Measurements from ENCODE around the gene TSHZ2.

Gene TSHZ2

DNA sequence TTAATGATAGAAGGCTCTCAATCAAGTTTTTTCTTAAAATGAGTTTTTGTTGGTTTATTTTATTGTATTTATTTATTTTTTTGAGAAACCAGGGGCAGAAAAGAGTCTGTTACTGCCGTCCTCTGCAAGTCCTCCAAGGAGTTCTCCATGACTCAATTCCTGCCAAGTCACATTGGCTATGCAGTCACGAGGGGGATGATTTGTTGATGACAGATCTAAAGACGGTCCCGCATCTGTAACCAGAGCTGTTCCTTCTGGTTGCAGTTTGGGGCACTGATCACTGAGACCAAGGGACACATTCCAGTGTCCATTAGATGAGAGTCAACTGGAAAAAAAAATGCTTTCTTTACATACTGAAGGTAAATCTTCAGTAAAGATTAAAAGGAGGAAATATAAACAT is 13.9 kb upstream of the TSHZ2 start:
- no peak for TF ChIP-seq POLR2AphosphoS5 (IDR thresholded peaks at IDR 0.05; ENCODE audit: low read depth, low read length)
- TF ChIP-seq, protein P1, sequence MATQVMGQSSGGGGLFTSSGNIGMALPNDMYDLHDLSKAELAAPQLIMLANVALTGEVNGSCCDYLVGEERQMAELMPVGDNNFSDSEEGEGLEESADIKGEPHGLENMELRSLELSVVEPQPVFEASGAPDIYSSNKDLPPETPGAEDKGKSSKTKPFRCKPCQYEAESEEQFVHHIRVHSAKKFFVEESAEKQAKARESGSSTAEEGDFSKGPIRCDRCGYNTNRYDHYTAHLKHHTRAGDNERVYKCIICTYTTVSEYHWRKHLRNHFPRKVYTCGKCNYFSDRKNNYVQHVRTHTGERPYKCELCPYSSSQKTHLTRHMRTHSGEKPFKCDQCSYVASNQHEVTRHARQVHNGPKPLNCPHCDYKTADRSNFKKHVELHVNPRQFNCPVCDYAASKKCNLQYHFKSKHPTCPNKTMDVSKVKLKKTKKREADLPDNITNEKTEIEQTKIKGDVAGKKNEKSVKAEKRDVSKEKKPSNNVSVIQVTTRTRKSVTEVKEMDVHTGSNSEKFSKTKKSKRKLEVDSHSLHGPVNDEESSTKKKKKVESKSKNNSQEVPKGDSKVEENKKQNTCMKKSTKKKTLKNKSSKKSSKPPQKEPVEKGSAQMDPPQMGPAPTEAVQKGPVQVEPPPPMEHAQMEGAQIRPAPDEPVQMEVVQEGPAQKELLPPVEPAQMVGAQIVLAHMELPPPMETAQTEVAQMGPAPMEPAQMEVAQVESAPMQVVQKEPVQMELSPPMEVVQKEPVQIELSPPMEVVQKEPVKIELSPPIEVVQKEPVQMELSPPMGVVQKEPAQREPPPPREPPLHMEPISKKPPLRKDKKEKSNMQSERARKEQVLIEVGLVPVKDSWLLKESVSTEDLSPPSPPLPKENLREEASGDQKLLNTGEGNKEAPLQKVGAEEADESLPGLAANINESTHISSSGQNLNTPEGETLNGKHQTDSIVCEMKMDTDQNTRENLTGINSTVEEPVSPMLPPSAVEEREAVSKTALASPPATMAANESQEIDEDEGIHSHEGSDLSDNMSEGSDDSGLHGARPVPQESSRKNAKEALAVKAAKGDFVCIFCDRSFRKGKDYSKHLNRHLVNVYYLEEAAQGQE (IDR thresholded peaks at IDR 0.05; ENCODE audit: insufficient read depth in 1 of 2, low read depth in 2 of 2, low read length in 2 of 2), result no peak
- TF ChIP-seq TAF1 (IDR thresholded peaks at IDR 0.05; ENCODE audit: borderline replicate concordance, insufficient read depth, low read length), result no peak

DNA sequence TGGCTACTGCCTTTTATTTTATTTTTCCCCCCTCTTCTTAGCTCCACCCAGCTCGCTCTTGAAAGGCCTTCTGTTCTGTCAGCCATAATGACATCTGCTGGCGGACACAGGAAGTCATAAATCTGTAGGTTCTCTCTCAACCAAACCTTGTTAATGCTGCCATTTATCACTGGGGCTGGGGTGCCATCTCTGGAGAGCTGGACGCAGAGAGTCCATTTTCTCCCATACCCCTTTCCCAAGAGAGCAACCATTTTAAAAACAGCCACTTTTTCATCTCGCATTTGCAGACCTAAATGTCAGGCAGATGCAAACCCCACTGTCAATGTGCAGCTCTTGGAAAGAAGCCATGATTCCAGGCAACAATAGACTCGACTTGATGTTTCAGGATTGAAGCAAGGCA is 13.0 kb upstream of the TSHZ2 start:
- TF ChIP-seq FOXP2 (optimal IDR thresholded peaks at IDR 0.05; ENCODE audit: borderline replicate concordance, extremely low read depth, extremely low read length, insufficient read depth), result no peak
- TF ChIP-seq, protein P1 (IDR thresholded peaks at IDR 0.05; ENCODE audit: insufficient read depth in 1 of 2, low read depth in 2 of 2, low read length in 2 of 2), result no peak
- no peak for TF ChIP-seq TAF1 (IDR thresholded peaks at IDR 0.05; ENCODE audit: borderline replicate concordance, insufficient read depth, low read length)
- no peak for TF ChIP-seq POLR2AphosphoS5 (IDR thresholded peaks at IDR 0.05; ENCODE audit: low read depth, low read length)

DNA sequence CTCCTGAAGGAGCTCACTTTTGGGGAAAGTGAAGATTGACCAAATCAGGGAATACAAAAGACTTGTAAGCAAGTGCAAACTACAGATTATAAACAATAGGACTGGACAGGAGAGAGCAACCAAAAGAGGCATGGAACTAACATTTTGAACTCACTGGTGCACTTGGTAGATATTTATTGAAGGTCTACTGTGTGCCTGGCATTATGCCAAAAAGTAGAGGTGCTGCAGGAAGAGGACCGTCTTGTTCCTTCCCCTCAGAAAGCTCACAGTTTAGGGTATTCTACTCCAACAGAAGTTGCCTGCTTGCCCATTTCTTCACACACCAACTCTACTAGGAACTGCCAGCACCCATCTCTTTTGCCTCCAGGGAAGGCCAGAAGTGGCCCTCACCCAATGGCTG is 10.0 kb upstream of the TSHZ2 start:
- TF ChIP-seq, protein P1 (IDR thresholded peaks at IDR 0.05; ENCODE audit: insufficient read depth in 1 of 2, low read depth in 2 of 2, low read length in 2 of 2), result no peak

DNA sequence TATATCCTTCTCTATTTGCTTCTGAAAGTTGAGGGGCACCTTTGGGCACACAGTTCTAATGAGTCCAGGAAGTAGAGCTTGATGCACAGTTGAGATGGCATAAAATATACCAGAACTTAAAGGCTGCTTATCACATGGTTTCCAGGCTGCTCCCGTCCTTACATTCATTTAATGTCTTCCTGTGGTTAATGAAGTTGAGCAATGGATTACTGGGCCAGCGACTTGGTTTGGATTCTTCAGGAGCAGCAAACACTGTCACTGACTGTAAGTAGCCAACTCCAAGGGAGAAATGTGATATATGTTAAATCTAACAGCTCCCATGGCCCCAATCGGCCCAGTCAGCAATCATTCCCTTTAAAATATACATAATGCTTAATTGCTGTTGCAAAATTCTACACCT is 9.0 kb upstream of the TSHZ2 start:
- no peak for TF ChIP-seq TAF1 (IDR thresholded peaks at IDR 0.05; ENCODE audit: borderline replicate concordance, insufficient read depth, low read length)
- no peak for TF ChIP-seq POLR2AphosphoS5 (IDR thresholded peaks at IDR 0.05; ENCODE audit: low read depth, low read length)
- no peak for TF ChIP-seq SIN3A (IDR thresholded peaks at IDR 0.05; ENCODE audit: borderline replicate concordance, insufficient read depth, low read length)
- no peak for TF ChIP-seq FOXP2 (optimal IDR thresholded peaks at IDR 0.05; ENCODE audit: borderline replicate concordance, extremely low read depth, extremely low read length, insufficient read depth)
- TF ChIP-seq, protein P1 (IDR thresholded peaks at IDR 0.05; ENCODE audit: insufficient read depth in 1 of 2, low read depth in 2 of 2, low read length in 2 of 2), result no peak

DNA sequence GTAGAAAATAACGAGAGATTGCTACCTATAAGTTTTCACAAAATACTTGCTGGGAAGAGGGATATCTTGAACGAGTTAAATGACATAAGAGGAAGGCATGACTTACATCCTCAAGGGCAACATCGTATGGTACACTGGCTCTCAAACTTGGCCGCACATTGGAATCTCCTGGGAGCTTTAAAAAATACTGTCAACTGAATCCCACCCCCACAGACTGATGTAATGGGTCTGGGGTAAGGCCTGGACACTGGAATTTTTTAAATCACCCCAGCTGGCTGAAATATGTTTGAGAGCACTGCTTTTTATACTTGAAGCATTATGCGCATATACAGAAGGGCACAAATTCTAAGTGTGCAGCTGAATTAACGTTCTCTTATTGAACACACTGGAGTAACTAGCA is 8.0 kb upstream of the TSHZ2 start:
- TF ChIP-seq FOXP2 (optimal IDR thresholded peaks at IDR 0.05; ENCODE audit: borderline replicate concordance, extremely low read depth, extremely low read length, insufficient read depth) (no peak), SIN3A (IDR thresholded peaks at IDR 0.05; ENCODE audit: borderline replicate concordance, insufficient read depth, low read length) (no peak), POLR2AphosphoS5 (IDR thresholded peaks at IDR 0.05; ENCODE audit: low read depth, low read length) (no peak), TAF1 (IDR thresholded peaks at IDR 0.05; ENCODE audit: borderline replicate concordance, insufficient read depth, low read length) (no peak)
- TF ChIP-seq, protein P1 (IDR thresholded peaks at IDR 0.05; ENCODE audit: insufficient read depth in 1 of 2, low read depth in 2 of 2, low read length in 2 of 2), result no peak

Data from PFSK-1 (cell line).